ENCODE measurements around the gene TCF20.

DNA sequence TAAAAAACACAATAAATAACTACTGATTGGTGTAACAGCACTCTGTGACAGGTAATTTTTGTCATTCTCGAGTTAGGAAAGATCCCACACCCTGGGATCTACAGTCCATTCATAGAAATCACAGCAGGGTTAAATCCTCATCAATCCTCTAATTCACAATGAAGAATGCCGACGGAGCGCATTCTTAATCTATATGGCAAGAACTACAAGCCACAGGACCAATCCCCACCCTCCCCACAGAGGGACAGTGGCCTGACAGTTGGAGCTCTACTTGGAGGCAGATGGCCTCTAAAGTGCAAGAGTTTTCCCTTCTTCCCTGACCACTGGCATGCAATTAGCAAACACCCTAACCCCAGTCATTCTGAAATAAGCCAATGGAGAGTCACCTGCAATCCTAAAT, 34.2 kb downstream of the TCF20 start:
- TF ChIP-seq, protein P1, sequence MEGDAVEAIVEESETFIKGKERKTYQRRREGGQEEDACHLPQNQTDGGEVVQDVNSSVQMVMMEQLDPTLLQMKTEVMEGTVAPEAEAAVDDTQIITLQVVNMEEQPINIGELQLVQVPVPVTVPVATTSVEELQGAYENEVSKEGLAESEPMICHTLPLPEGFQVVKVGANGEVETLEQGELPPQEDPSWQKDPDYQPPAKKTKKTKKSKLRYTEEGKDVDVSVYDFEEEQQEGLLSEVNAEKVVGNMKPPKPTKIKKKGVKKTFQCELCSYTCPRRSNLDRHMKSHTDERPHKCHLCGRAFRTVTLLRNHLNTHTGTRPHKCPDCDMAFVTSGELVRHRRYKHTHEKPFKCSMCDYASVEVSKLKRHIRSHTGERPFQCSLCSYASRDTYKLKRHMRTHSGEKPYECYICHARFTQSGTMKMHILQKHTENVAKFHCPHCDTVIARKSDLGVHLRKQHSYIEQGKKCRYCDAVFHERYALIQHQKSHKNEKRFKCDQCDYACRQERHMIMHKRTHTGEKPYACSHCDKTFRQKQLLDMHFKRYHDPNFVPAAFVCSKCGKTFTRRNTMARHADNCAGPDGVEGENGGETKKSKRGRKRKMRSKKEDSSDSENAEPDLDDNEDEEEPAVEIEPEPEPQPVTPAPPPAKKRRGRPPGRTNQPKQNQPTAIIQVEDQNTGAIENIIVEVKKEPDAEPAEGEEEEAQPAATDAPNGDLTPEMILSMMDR (IDR thresholded peaks at IDR 0.05), result no peak
- TF ChIP-seq POLR2A (IDR thresholded peaks at IDR 0.05) (no peak), EP300 (IDR thresholded peaks at IDR 0.05) (no peak), POLR2AphosphoS5 (IDR thresholded peaks at IDR 0.05) (no peak)

Data from upper lobe of left lung (tissue), 4 donors.